Esophagus (tissue), 2 donors: ENCODE results near the gene OMG. TPM values are rescaled to one million over a fixed set of nuclear protein-coding genes. Genes with fewer than 3 reads are reported as not detected.
"Not testable (repeated sequence)": the region's sequence is repeated elsewhere in the genome, so short reads cannot be mapped to it uniquely, and the experiment has no call there.

Experiments
- H3K27ac ChIP-seq, 2 donors: one replicate each; pipeline ENCODE4 v1.5.1; 2013; ENCODE audit warnings: low read depth in 2 of 2, mild to moderate bottlenecking in 2 of 2, inconsistent platforms in 1 of 2, low read length in 1 of 2, moderate library complexity in 1 of 2
- H3K27me3 ChIP-seq, 2 donors: one replicate each; pipeline ENCODE4 v1.6.1; 2013; ENCODE audit warnings: low read length in 2 of 2, control low read depth in 1 of 2, mild to moderate bottlenecking in 1 of 2; ENCODE audit not compliant: insufficient read depth in 2 of 2, control insufficient read depth in 1 of 2
- H3K36me3 ChIP-seq, 2 donors: one replicate each; pipeline ENCODE4 v1.6.1; 2013; ENCODE audit warnings: low read length in 1 of 2; ENCODE audit not compliant: control insufficient read depth in 2 of 2, insufficient read depth in 2 of 2
- H3K4me1 ChIP-seq, 2 donors: one replicate each; pipeline ENCODE4 v1.6.1; 2013; ENCODE audit warnings: low read length in 1 of 2; ENCODE audit not compliant: control insufficient read depth in 2 of 2, insufficient read depth in 2 of 2
- H3K4me3 ChIP-seq, 2 donors: one replicate each; pipeline ENCODE4 v1.5.1; 2013; ENCODE audit warnings: low read length in 2 of 2, mild to moderate bottlenecking in 2 of 2, low read depth in 1 of 2, moderate library complexity in 1 of 2
- H3K9me3 ChIP-seq, 2 donors: one replicate each; pipeline ENCODE4 v1.6.1; 2013; ENCODE audit warnings: mild to moderate bottlenecking in 2 of 2, low read depth in 1 of 2, low read length in 1 of 2, moderate library complexity in 1 of 2; ENCODE audit not compliant: control insufficient read depth in 2 of 2, insufficient read depth in 1 of 2
- WGBS, 2 donors: extraction: QIAGEN DNeasy Blood & Tissue Kit; methylation state at CpG; one replicate each; pipeline ENCODE4 v1.1.7; 2013; 5-methylcytosine and 5-hydroxymethylcytosine counted together
- polyA plus RNA-seq, 2 donors: library from polyadenylated mRNA; stranded (reverse); fragments of 200-250 nt; gene quantifications; one replicate each; pipeline ENCODE4 v1.2.3, GENCODE V29; 2013
- donor health status: healthy with polysubstance abuse.
- donor health status: Bipolar disorder and iron deficiency.

The OMG gene
- polyA plus RNA-seq, 2 donors, result 0.16 to 0.28 TPM

- no peaks in the 10 kb centered on the region for H3K36me3 ChIP-seq
- H3K27ac ChIP-seq, result no peak overlapping the region
- H3K4me1 ChIP-seq, result no peaks in the 10 kb centered on the region
- H3K4me3 ChIP-seq, result no peak overlapping the region
- no peaks in the 10 kb centered on the region for H3K9me3 ChIP-seq
- WGBS, 2 donors, result 60 to 65% methylated on average over 1 of the region's 1 CpG
- no peaks in the 10 kb centered on the region for H3K27me3 ChIP-seq
These were observed 23.5 kb downstream of the OMG start for GRCh38 chr17:31273516-31273915.

- Histone ChIP-seq H3K9me3 (no peaks in the 10 kb centered on the region), H3K4me3 (no peak overlapping the region), H3K27ac (no peak overlapping the region), H3K4me1 (no peaks in the 10 kb centered on the region), H3K36me3 (no peaks in the 10 kb centered on the region), H3K27me3 (no peaks in the 10 kb centered on the region)
These were observed 24.2 kb downstream of the OMG start for GRCh38 chr17:31272803-31273202.

- no peaks in the 10 kb centered on the region for H3K9me3 ChIP-seq
- H3K27ac ChIP-seq, result no peak overlapping the region
- H3K4me3 ChIP-seq, result no peak overlapping the region
- H3K4me1 ChIP-seq, result no peaks in the 10 kb centered on the region
- no peaks in the 10 kb centered on the region for H3K27me3 ChIP-seq
- H3K36me3 ChIP-seq, result no peaks in the 10 kb centered on the region
- WGBS, 2 donors, result 91 to 92% methylated on average over 1 of the region's 1 CpG
These were observed 24.8 kb downstream of the OMG start for GRCh38 chr17:31272236-31272635.

GRCh38 chr17:31269578-31269983 lies 27.5 kb downstream of the OMG start:
- H3K27ac ChIP-seq, result no peak overlapping the region
- peaks cover 0 to 2% of the 10 kb centered on the region in 2 donors for H3K36me3 ChIP-seq
- 66 to 77% methylated on average over 1 of the region's 1 CpG for WGBS, 2 donors

GRCh38 chr17:31269036-31269577 lies 27.9 kb downstream of the OMG start:
- no peaks in the 10 kb centered on the region for H3K27me3 ChIP-seq
- H3K4me3 ChIP-seq, result no peak overlapping the region
- H3K4me1 ChIP-seq, result no peaks in the 10 kb centered on the region
- H3K36me3 ChIP-seq, result peaks cover 0 to 2% of the 10 kb centered on the region in 2 donors
- H3K9me3 ChIP-seq, result no peaks in the 10 kb centered on the region
- H3K27ac ChIP-seq, result no peak overlapping the region
- WGBS, 2 donors, result 98% methylated on average over 2 of the region's 2 CpGs

More at GRCh38 chr17:31269578-31269983, 27.5 kb downstream of the OMG start:
- H3K4me1 ChIP-seq, result no peaks in the 10 kb centered on the region
- H3K4me3 ChIP-seq, result no peak overlapping the region
- no peaks in the 10 kb centered on the region for H3K27me3 ChIP-seq
- H3K9me3 ChIP-seq, result no peaks in the 10 kb centered on the region

- Histone ChIP-seq H3K4me3 (no peak overlapping the region), H3K4me1 (no peaks in the 10 kb centered on the region), H3K27me3 (no peaks in the 10 kb centered on the region), H3K9me3 (no peaks in the 10 kb centered on the region), H3K27ac (no peak overlapping the region), H3K36me3 (peaks cover 0 to 2% of the 10 kb centered on the region in 2 donors)
- 86 to 92% methylated on average over 2 of the region's 2 CpGs for WGBS, 2 donors
These were observed 31.0 kb downstream of the OMG start for GRCh38 chr17:31266042-31266441.

GRCh38 chr17:31262923-31263322 lies 34.1 kb downstream of the OMG start:
- not testable (repeated sequence) for H3K27ac ChIP-seq, H3K9me3 ChIP-seq, H3K36me3 ChIP-seq, H3K4me3 ChIP-seq, H3K27me3 ChIP-seq, H3K4me1 ChIP-seq
- 98 to 100% methylated on average over 1 of the region's 1 CpG for WGBS, 2 donors

GRCh38 chr17:31261601-31262000 lies 35.4 kb downstream of the OMG start:
- Histone ChIP-seq H3K9me3 (no peaks in the 10 kb centered on the region), H3K27me3 (no peaks in the 10 kb centered on the region), H3K27ac (no peak overlapping the region), H3K4me1 (no peaks in the 10 kb centered on the region), H3K4me3 (no peak overlapping the region), H3K36me3 (peaks cover 0 to 2% of the 10 kb centered on the region in 2 donors)
- 79 to 80% methylated on average over 1 of the region's 1 CpG for WGBS, 2 donors

GRCh38 chr17:31260151-31260550 lies 36.9 kb downstream of the OMG start:
- H3K27me3 ChIP-seq, result no peaks in the 10 kb centered on the region
- no peaks in the 10 kb centered on the region for H3K9me3 ChIP-seq
- H3K4me1 ChIP-seq, result no peaks in the 10 kb centered on the region
- H3K4me3 ChIP-seq, result no peak overlapping the region
- H3K36me3 ChIP-seq, result no peaks in the 10 kb centered on the region
- WGBS, 2 donors, result 91 to 100% methylated on average over 3 of the region's 3 CpGs
- no peak overlapping the region for H3K27ac ChIP-seq

GRCh38 chr17:31256936-31257335 lies 40.1 kb downstream of the OMG start:
- no peaks in the 10 kb centered on the region for H3K4me1 ChIP-seq
- H3K27me3 ChIP-seq, result no peaks in the 10 kb centered on the region
- WGBS, 2 donors, result 83 to 85% methylated on average over 3 of the region's 3 CpGs
- no peaks in the 10 kb centered on the region for H3K9me3 ChIP-seq
- H3K4me3 ChIP-seq, result no peak overlapping the region
- H3K27ac ChIP-seq, result no peak overlapping the region
- no peaks in the 10 kb centered on the region for H3K36me3 ChIP-seq
